Karpas-422 (cell line): Measurements from ENCODE around the gene UTY. TPM values are rescaled to one million over a fixed set of nuclear protein-coding genes. Genes with fewer than 3 reads are reported as not detected.

Experiments used
- DNase-seq: peaks from one replicate; pipeline ENCODE4 v3.0.0-alpha.2; 2015
- H2AFZ ChIP-seq: fragments of 200-600 bp; sonication (generic); 2 replicates; pipeline ENCODE4 v1.6.1; 2014; ENCODE audit warnings: antibody characterized with exemption, low read length, mixed read lengths
- H3K27ac ChIP-seq: fragments of 200-600 bp; sonication (generic); 2 replicates; pipeline ENCODE4 v1.5.1; 2014; ENCODE audit warnings: mild to moderate bottlenecking, low read length, moderate library complexity
- H3K27me3 ChIP-seq: fragments of 200-600 bp; sonication (generic); 2 replicates; pipeline ENCODE4 v1.6.1; 2014; ENCODE audit warnings: low read length, mixed read lengths
- H3K36me3 ChIP-seq: fragments of 200-600 bp; sonication (generic); 2 replicates; pipeline ENCODE4 v1.6.1; 2014; ENCODE audit warnings: low read length, mixed read lengths; ENCODE audit not compliant: insufficient read depth
- H3K4me1 ChIP-seq: fragments of 200-600 bp; sonication (generic); 2 replicates; pipeline ENCODE4 v1.6.1; 2014; ENCODE audit warnings: mild to moderate bottlenecking, low read length, mixed read lengths
- H3K4me2 ChIP-seq: fragments of 200-600 bp; sonication (generic); 2 replicates; pipeline ENCODE4 v1.6.1; 2014; ENCODE audit warnings: low read length, low read depth, mild to moderate bottlenecking; ENCODE audit not compliant: poor library complexity, severe bottlenecking
- H3K4me3 ChIP-seq: fragments of 200-600 bp; sonication (generic); 2 replicates; pipeline ENCODE4 v1.5.1; 2014; ENCODE audit warnings: mild to moderate bottlenecking, antibody characterized with exemption, low read length, mixed read lengths
- H3K79me2 ChIP-seq: fragments of 200-600 bp; sonication (generic); 2 replicates; pipeline ENCODE4 v1.6.1; 2014; ENCODE audit warnings: mild to moderate bottlenecking, low read length, mixed read lengths
- H3K9ac ChIP-seq: fragments of 200-600 bp; sonication (generic); 2 replicates; pipeline ENCODE4 v1.6.0; 2014; ENCODE audit warnings: low read length
- H3K9me2 ChIP-seq: fragments of 200-600 bp; sonication (generic), shearing (Covaris generic); replicated peaks from 2 replicates; pipeline ENCODE4 v1.6.0; 2014; ENCODE audit warnings: mild to moderate bottlenecking, low read length, moderate library complexity; ENCODE audit not compliant: insufficient read depth
- H3K9me3 ChIP-seq: fragments of 300-700, 200-600 bp; sonication (generic); 2 replicates; pipeline ENCODE4 v1.6.1; 2014; ENCODE audit warnings: low read length, mixed read lengths
- H4K20me1 ChIP-seq: fragments of 200-600 bp; sonication (generic); 2 replicates; pipeline ENCODE4 v1.6.1; 2014; ENCODE audit warnings: mild to moderate bottlenecking, antibody characterized with exemption, low read length, low read depth; ENCODE audit not compliant: insufficient read depth
- total RNA-seq: library from RNA; depleted of rRNA; stranded (reverse); fragments of >200 nt; shearing (Covaris generic); gene quantifications from 2 replicates; pipeline ENCODE4 v1.2.3, GENCODE V29; 2014; ENCODE audit warnings: low replicate concordance; rRNA removed

UTY gene
- total RNA-seq, 1 experiment from 2014 or later, result not detected

DNA sequence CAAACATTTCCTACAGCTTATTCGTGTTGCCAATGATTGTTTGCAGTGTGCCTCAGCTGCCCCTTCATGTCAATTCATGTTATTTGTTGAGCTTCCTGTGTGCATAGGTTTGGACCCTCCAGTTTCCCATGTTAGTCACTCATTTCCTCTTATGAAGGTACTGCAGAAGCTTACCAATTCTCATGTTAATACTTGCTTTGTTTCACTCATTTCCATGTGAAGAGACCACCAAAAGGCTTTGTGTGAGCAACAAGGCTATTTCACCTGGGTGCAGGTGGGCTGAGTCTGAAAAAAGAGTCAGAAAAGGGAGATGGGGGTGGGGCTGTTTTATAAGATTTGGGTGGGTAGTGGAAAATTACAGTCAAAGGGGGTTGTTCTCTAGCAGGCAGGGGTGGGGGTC, 274.6 kb downstream of the UTY start:
- Histone ChIP-seq H3K4me1 (no peaks in the 10 kb centered on the region), H3K4me2 (no peak overlapping the region), H3K9ac (no peak overlapping the region), H3K27me3 (no peaks in the 10 kb centered on the region), H4K20me1 (no peaks in the 10 kb centered on the region), H2AFZ (no peak overlapping the region), H3K9me3 (no peaks in the 10 kb centered on the region), H3K79me2 (no peaks in the 10 kb centered on the region), H3K9me2 (no peaks in the 10 kb centered on the region), H3K4me3 (no peak overlapping the region), H3K27ac (no peak overlapping the region), H3K36me3 (no peaks in the 10 kb centered on the region)
- no peak for DNase-seq

Other genes with a start within 250 kb of the UTY start
- not detected in 2 replicates for gene TMSB4Y, start 223.9 kb upstream of the UTY start, total RNA-seq